ENCODE measurements around the gene EPAS1.

GRCh38 chr2:46364797-46365457 lies 67.7 kb downstream of the EPAS1 start:
- peak; percentile 98 for TF ChIP-seq CTCF (conservative IDR thresholded peaks at IDR 0.05)
- TF ChIP-seq EZH2 (IDR thresholded peaks at IDR 0.05; ENCODE audit: low read depth), result no peak

Measured in PC-9 (cell line).